Natural killer cell treated with Interleukin-12 subunit alpha and Interleukin-12 subunit beta and Interleukin-15 and Interleukin-18, amount 100 ng/mL, for 72 hours (primary cell): ENCODE results near the gene MMUT. TPM values are rescaled to one million over a fixed set of nuclear protein-coding genes. Genes with fewer than 3 reads are reported as not detected.
"Not testable (repeated sequence)": the region's sequence is repeated elsewhere in the genome, so short reads cannot be mapped to it uniquely, and the experiment has no call there.

Experiments
- ATAC-seq, 2 donors: fragments of 150-1000 bp; cut with Tn5 transposase in 1 of 2; sonication (Bioruptor Pico), chemical (Tn5 transposase) in 1 of 2; 2 replicates each; pipeline ENCODE4 v1.10.0; 2021
- DNase-seq: peaks from one replicate; pipeline ENCODE4 v3.0.0; 2022; ENCODE audit warnings: low spot score
- H3K27ac Mint-ChIP-seq, 2 donors: 1 replicate in 1 of 2; 2 replicates in 1 of 2; pipeline ENCODE4 v1.8.0; 2022; ENCODE audit warnings: mixed read lengths in 2 of 2, mild to moderate bottlenecking in 1 of 2, moderate library complexity in 1 of 2
- H3K27me3 Mint-ChIP-seq, 2 donors: 1 replicate in 1 of 2; 2 replicates in 1 of 2; pipeline ENCODE4 v1.8.0; 2022; ENCODE audit warnings: mixed read lengths in 2 of 2
- H3K36me3 Mint-ChIP-seq: one replicate; pipeline ENCODE4 v1.8.0; 2022; ENCODE audit warnings: mixed read lengths
- H3K4me1 Mint-ChIP-seq, 2 donors: 1 replicate in 1 of 2; 2 replicates in 1 of 2; pipeline ENCODE4 v1.8.0; 2022; ENCODE audit warnings: low read depth in 2 of 2, mixed read lengths in 2 of 2, mild to moderate bottlenecking in 1 of 2
- H3K4me3 Mint-ChIP-seq: one replicate; pipeline ENCODE4 v1.8.0; 2022; ENCODE audit warnings: mixed read lengths
- H3K9me3 Mint-ChIP-seq: 2 replicates; pipeline ENCODE4 v1.8.0; 2022; ENCODE audit warnings: mixed read lengths
- total RNA-seq, 2 donors: library from RNA; stranded (reverse); gene quantifications; one replicate each; pipeline ENCODE4 v1.2.3, GENCODE V29; 2022

The MMUT gene
- total RNA-seq, 2 donors from 2014 or later = 9.7 to 10.6 TPM

- no peak for ATAC-seq
- no peak for DNase-seq
- peaks cover 0 to 5% of the 10 kb centered on the region in 2 donors for H3K27me3 Mint-ChIP-seq
- no peak overlapping the region for H3K27ac Mint-ChIP-seq
- peaks cover 4% of the 10 kb centered on the region for H3K9me3 Mint-ChIP-seq
- H3K4me1 Mint-ChIP-seq = no peaks in the 10 kb centered on the region
- H3K36me3 Mint-ChIP-seq = no peaks in the 10 kb centered on the region
- H3K4me3 Mint-ChIP-seq = no peak overlapping the region
These were observed 62.0 kb downstream of the MMUT start for GRCh38 chr6:49401063-49401462.

DNA sequence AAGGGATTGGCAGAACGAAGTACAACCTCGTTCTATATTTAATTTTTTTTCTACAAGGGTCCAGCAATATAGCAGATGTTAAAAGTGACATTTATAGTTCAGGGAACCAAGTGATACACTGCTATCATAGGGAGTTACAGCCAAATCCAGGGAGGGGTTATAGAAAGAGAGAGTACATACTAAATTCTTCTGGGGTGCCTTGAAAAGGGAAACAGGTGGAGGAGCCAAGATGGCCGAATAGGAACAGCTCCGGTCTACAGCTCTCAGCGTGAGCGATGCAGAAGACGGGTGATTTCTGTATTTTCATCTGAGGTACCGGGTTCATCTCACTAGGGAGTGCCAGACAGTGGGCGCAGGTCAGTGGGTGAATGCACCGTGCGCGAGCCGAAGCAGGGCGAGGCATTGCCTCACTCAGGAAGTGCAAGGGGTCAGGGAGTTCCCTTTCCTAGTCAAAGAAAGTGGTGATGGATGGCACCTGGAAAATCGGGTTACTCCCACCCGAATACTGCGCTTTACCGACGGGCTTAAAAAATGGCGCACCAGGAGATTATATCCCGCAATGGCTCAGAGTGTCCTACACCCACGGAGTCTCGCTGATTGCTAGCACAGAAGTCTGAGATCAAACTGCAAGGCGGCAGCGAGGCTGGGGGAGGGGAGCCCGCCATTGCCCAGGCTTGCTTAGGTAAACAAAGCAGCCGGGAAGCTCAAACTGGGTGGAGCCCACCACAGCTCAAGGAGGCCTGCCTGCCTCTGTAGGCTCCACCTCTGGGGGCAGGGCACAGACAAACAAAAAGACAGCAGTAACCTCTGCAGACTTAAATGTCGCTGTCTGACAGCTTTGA lies 76.2 kb downstream of the MMUT start:
- not testable (repeated sequence) for H3K27me3 Mint-ChIP-seq, H3K9me3 Mint-ChIP-seq, H3K27ac Mint-ChIP-seq, DNase-seq, H3K4me1 Mint-ChIP-seq, ATAC-seq, H3K36me3 Mint-ChIP-seq, H3K4me3 Mint-ChIP-seq

- Mint-ChIP-seq H3K9me3 (peaks cover 6% of the 10 kb centered on the region), H3K27ac (no peak overlapping the region), H3K36me3 (no peaks in the 10 kb centered on the region), H3K27me3 (no peaks in the 10 kb centered on the region), H3K4me3 (no peak overlapping the region), H3K4me1 (no peaks in the 10 kb centered on the region)
- ATAC-seq = no peak
- no peak for DNase-seq
These were observed 78.1 kb downstream of the MMUT start for GRCh38 chr6:49384904-49385303.

Other genes with a start within 250 kb of the MMUT start
- gene CENPQ, start 117 bp upstream of the MMUT start, total RNA-seq = 10 to 100 TPM in 1 of 2 donors, 1 to 10 TPM in 1; 7.4 to 11.3 TPM
- gene GLYATL3, start 36.7 kb upstream of the MMUT start, total RNA-seq = not detected
- gene C6orf141, start 87.4 kb upstream of the MMUT start, total RNA-seq = not detected
- gene RHAG, start 173.6 kb upstream of the MMUT start, total RNA-seq = not detected